Measurements from ENCODE around the gene CLCN6. TPM values are rescaled to one million over a fixed set of nuclear protein-coding genes. Genes with fewer than 3 reads are reported as not detected.
A peak's percentile ranks its signal among the peaks of the same experiment; 100 is the strongest.

Gene CLCN6
- total RNA-seq, 4 donors from 2014 or later: 28.4 to 63.7 (median 30.2) TPM

GRCh38 chr1:11781297-11781696 lies 24.7 kb upstream of the CLCN6 start:
- Histone ChIP-seq H3K4me3 (no peak overlapping the region), H3K27me3 (no peaks in the 10 kb centered on the region), H3K27ac (no peak overlapping the region), H3K36me3 (no peaks in the 10 kb centered on the region), H3K9me3 (no peaks in the 10 kb centered on the region), H3K4me1 (peaks cover 0 to 13% (median 7%) of the 10 kb centered on the region in 4 donors)
- no peak for DNase-seq
- no peak for TF ChIP-seq POLR2A (IDR thresholded peaks at IDR 0.05)
- TF ChIP-seq, protein P1, sequence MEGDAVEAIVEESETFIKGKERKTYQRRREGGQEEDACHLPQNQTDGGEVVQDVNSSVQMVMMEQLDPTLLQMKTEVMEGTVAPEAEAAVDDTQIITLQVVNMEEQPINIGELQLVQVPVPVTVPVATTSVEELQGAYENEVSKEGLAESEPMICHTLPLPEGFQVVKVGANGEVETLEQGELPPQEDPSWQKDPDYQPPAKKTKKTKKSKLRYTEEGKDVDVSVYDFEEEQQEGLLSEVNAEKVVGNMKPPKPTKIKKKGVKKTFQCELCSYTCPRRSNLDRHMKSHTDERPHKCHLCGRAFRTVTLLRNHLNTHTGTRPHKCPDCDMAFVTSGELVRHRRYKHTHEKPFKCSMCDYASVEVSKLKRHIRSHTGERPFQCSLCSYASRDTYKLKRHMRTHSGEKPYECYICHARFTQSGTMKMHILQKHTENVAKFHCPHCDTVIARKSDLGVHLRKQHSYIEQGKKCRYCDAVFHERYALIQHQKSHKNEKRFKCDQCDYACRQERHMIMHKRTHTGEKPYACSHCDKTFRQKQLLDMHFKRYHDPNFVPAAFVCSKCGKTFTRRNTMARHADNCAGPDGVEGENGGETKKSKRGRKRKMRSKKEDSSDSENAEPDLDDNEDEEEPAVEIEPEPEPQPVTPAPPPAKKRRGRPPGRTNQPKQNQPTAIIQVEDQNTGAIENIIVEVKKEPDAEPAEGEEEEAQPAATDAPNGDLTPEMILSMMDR (IDR thresholded peaks at IDR 0.05): no peak

GRCh38 chr1:11782127-11782708 lies 23.8 kb upstream of the CLCN6 start:
- no peaks in the 10 kb centered on the region for H3K9me3 ChIP-seq
- peaks cover 0 to 18% (median 7%) of the 10 kb centered on the region in 4 donors for H3K4me1 ChIP-seq
- H3K27me3 ChIP-seq: no peaks in the 10 kb centered on the region
- H3K36me3 ChIP-seq: no peaks in the 10 kb centered on the region
- TF ChIP-seq, protein P1 (IDR thresholded peaks at IDR 0.05): no peak
- TF ChIP-seq POLR2A (IDR thresholded peaks at IDR 0.05): no peak
- no peak overlapping the region for H3K4me3 ChIP-seq
- no peak for DNase-seq
- H3K27ac ChIP-seq: no peak overlapping the region

GRCh38 chr1:11783556-11783955 lies 22.4 kb upstream of the CLCN6 start:
- Histone ChIP-seq H3K4me3 (no peak overlapping the region), H3K9me3 (no peaks in the 10 kb centered on the region), H3K27me3 (no peaks in the 10 kb centered on the region), H3K27ac (no peak overlapping the region), H3K36me3 (no peaks in the 10 kb centered on the region), H3K4me1 (peaks cover 0 to 31% (median 7%) of the 10 kb centered on the region in 4 donors)
- no peak for DNase-seq
- TF ChIP-seq, protein P1 (IDR thresholded peaks at IDR 0.05): no peak
- no peak for TF ChIP-seq POLR2A (IDR thresholded peaks at IDR 0.05)

GRCh38 chr1:11784256-11784992 lies 21.6 kb upstream of the CLCN6 start:
- peaks cover 0 to 37% (median 7%) of the 10 kb centered on the region in 4 donors for H3K4me1 ChIP-seq
- no peaks in the 10 kb centered on the region for H3K36me3 ChIP-seq
- no peaks in the 10 kb centered on the region for H3K9me3 ChIP-seq
- no peak for DNase-seq
- H3K4me3 ChIP-seq: peak overlapping the region in 2 of 4 donors; percentile 37 to 43
- TF ChIP-seq, protein P1 (IDR thresholded peaks at IDR 0.05): no peak
- TF ChIP-seq POLR2A (IDR thresholded peaks at IDR 0.05): no peak
- peak overlapping the region in 2 of 4 donors; percentile 6 to 47 for H3K27ac ChIP-seq
- H3K27me3 ChIP-seq: no peaks in the 10 kb centered on the region

GRCh38 chr1:11784993-11785769 lies 20.8 kb upstream of the CLCN6 start:
- H3K27ac ChIP-seq: peak overlapping the region in 2 of 4 donors; percentile 6 to 47

More at GRCh38 chr1:11784993-11785769, 20.8 kb upstream of the CLCN6 start:
- Histone ChIP-seq H3K36me3 (peaks cover 0 to 6% (median 0%) of the 10 kb centered on the region in 3 donors), H3K4me1 (peaks cover 0 to 45% (median 7%) of the 10 kb centered on the region in 4 donors), H3K27me3 (no peaks in the 10 kb centered on the region), H3K9me3 (no peaks in the 10 kb centered on the region), H3K4me3 (peak overlapping the region in 3 of 4 donors; percentile 33 to 43 (median 37))
- no peak for TF ChIP-seq POLR2A (IDR thresholded peaks at IDR 0.05)
- TF ChIP-seq, protein P1 (IDR thresholded peaks at IDR 0.05): peak; percentile 70 to 88 (median 79)
- DNase-seq: peak; percentile 59 to 88 (median 80)
